Mucosa of rectum (tissue), 2 donors: ENCODE results near the gene KCP.

Source experiments
- H3K27ac ChIP-seq, 2 donors: one replicate each; pipeline ENCODE4 v1.7.0; 2013; ENCODE audit warnings: inconsistent platforms in 2 of 2, low read depth in 2 of 2, low read length in 2 of 2
- H3K27me3 ChIP-seq, 2 donors: one replicate each; pipeline ENCODE4 v1.7.0; 2013; ENCODE audit warnings: low read length in 2 of 2; ENCODE audit not compliant: control insufficient read depth in 2 of 2, insufficient read depth in 2 of 2
- H3K36me3 ChIP-seq, 2 donors: one replicate each; pipeline ENCODE4 v1.7.0; 2013; ENCODE audit warnings: low read length in 2 of 2; ENCODE audit not compliant: control insufficient read depth in 2 of 2, insufficient read depth in 2 of 2
- H3K4me1 ChIP-seq, 2 donors: one replicate each; pipeline ENCODE4 v1.7.0; 2013; ENCODE audit warnings: low read length in 2 of 2, mild to moderate bottlenecking in 1 of 2; ENCODE audit not compliant: control insufficient read depth in 2 of 2, insufficient read depth in 2 of 2
- H3K4me3 ChIP-seq, 2 donors: one replicate each; pipeline ENCODE4 v1.7.0; 2013; ENCODE audit warnings: low read length in 2 of 2
- H3K9ac ChIP-seq, 2 donors: one replicate each; pipeline ENCODE4 v1.7.0; 2013; ENCODE audit warnings: low read length in 2 of 2, low read depth in 1 of 2, mild to moderate bottlenecking in 1 of 2
- H3K9me3 ChIP-seq, 2 donors: one replicate each; pipeline ENCODE4 v1.7.0; 2013; ENCODE audit warnings: low read length in 2 of 2; ENCODE audit not compliant: control insufficient read depth in 2 of 2
- donor health status: healthy.
- donor health status: Normal muscosa, but diverticular disease.

The KCP gene

GRCh38 chr7:128931965-128932861, 21.7 kb upstream of the KCP start:
- H3K4me1 ChIP-seq, result peaks cover 6 to 11% of the 10 kb centered on the region in 2 donors
- H3K36me3 ChIP-seq, result no peaks in the 10 kb centered on the region
- H3K9ac ChIP-seq, result no peak overlapping the region
- no peak overlapping the region for H3K27ac ChIP-seq
- H3K4me3 ChIP-seq, result no peak overlapping the region
- H3K27me3 ChIP-seq, result no peaks in the 10 kb centered on the region
- no peaks in the 10 kb centered on the region for H3K9me3 ChIP-seq

GRCh38 chr7:128931190-128931798, 20.8 kb upstream of the KCP start:
- Histone ChIP-seq H3K4me1 (peaks cover 3 to 6% of the 10 kb centered on the region in 2 donors), H3K9ac (no peak overlapping the region), H3K4me3 (no peak overlapping the region), H3K27ac (no peak overlapping the region), H3K9me3 (no peaks in the 10 kb centered on the region), H3K27me3 (no peaks in the 10 kb centered on the region), H3K36me3 (no peaks in the 10 kb centered on the region)

- no peaks in the 10 kb centered on the region for H3K27me3 ChIP-seq
- no peak overlapping the region for H3K4me3 ChIP-seq
These were observed 18.6 kb upstream of the KCP start for GRCh38 chr7:128928882-128929788.

GRCh38 chr7:128928159-128928813, 17.8 kb upstream of the KCP start:
- Histone ChIP-seq H3K4me3 (no peak overlapping the region), H3K9ac (no peak overlapping the region), H3K4me1 (peaks cover 0 to 5% of the 10 kb centered on the region in 2 donors), H3K36me3 (no peaks in the 10 kb centered on the region), H3K27ac (no peak overlapping the region), H3K27me3 (no peaks in the 10 kb centered on the region), H3K9me3 (no peaks in the 10 kb centered on the region)

More at GRCh38 chr7:128928882-128929788, 18.6 kb upstream of the KCP start:
- H3K9ac ChIP-seq, result no peak overlapping the region
- H3K27ac ChIP-seq, result no peak overlapping the region
- peaks cover 3 to 5% of the 10 kb centered on the region in 2 donors for H3K4me1 ChIP-seq
- no peaks in the 10 kb centered on the region for H3K36me3 ChIP-seq
- no peaks in the 10 kb centered on the region for H3K9me3 ChIP-seq

- Histone ChIP-seq H3K9ac (no peak overlapping the region), H3K4me3 (no peak overlapping the region), H3K27me3 (peaks cover 0 to 4% of the 10 kb centered on the region in 2 donors)
These were observed 14.4 kb upstream of the KCP start for GRCh38 chr7:128924707-128925588.

GRCh38 chr7:128923411-128923800, 12.9 kb upstream of the KCP start:
- Histone ChIP-seq H3K36me3 (no peaks in the 10 kb centered on the region), H3K9me3 (no peaks in the 10 kb centered on the region), H3K9ac (no peak overlapping the region), H3K4me3 (no peak overlapping the region), H3K4me1 (no peaks in the 10 kb centered on the region), H3K27ac (no peak overlapping the region), H3K27me3 (peaks cover 0 to 4% of the 10 kb centered on the region in 2 donors)

More at GRCh38 chr7:128924707-128925588, 14.4 kb upstream of the KCP start:
- Histone ChIP-seq H3K27ac (no peak overlapping the region), H3K9me3 (no peaks in the 10 kb centered on the region), H3K4me1 (no peaks in the 10 kb centered on the region), H3K36me3 (no peaks in the 10 kb centered on the region)

- Histone ChIP-seq H3K36me3 (no peaks in the 10 kb centered on the region), H3K9me3 (no peaks in the 10 kb centered on the region), H3K4me1 (no peaks in the 10 kb centered on the region), H3K9ac (no peak overlapping the region), H3K4me3 (no peak overlapping the region), H3K27ac (no peak overlapping the region), H3K27me3 (peaks cover 0 to 4% of the 10 kb centered on the region in 2 donors)
These were observed 12.2 kb upstream of the KCP start for GRCh38 chr7:128922496-128923410.

GRCh38 chr7:128921866-128922440, 11.4 kb upstream of the KCP start:
- no peak overlapping the region for H3K9ac ChIP-seq
- H3K27ac ChIP-seq, result no peak overlapping the region
- no peak overlapping the region for H3K4me3 ChIP-seq
- no peaks in the 10 kb centered on the region for H3K4me1 ChIP-seq
- no peaks in the 10 kb centered on the region for H3K9me3 ChIP-seq
- H3K27me3 ChIP-seq, result peaks cover 0 to 4% of the 10 kb centered on the region in 2 donors
- no peaks in the 10 kb centered on the region for H3K36me3 ChIP-seq
